Adrenal gland (tissue), 12 donors: ENCODE data around the gene BRIP1. TPM values are rescaled to one million over a fixed set of nuclear protein-coding genes. Genes with fewer than 3 reads are reported as not detected.
"Not testable (repeated sequence)": the region's sequence is repeated elsewhere in the genome, so short reads cannot be mapped to it uniquely, and the experiment has no call there.

ENCODE experiments used
- DNase-seq, 7 donors: peaks; one replicate each; pipeline ENCODE4 v3.0.0-alpha.2; 2019 to 2020
- H3K27ac ChIP-seq, 5 donors: fragments of 200-600 bp; sonication (generic) in 4 of 5; 1 replicate in 3 of 5; 2 replicates in 2 of 5; pipeline versions ENCODE4 v1.5.1 to v1.8.0; 2016 to 2020; ENCODE audit warnings: mild to moderate bottlenecking in 1 of 5
- H3K27me3 ChIP-seq: fragments of 200-600 bp; 2 replicates; pipeline ENCODE4 v1.8.0; 2021
- H3K36me3 ChIP-seq, 2 donors: fragments of 200-600 bp; replicated peaks in 1 of 2; 1 replicate in 1 of 2; 2 replicates in 1 of 2; pipeline versions ENCODE4 v1.5.1 to v1.8.0; 2018 to 2022
- H3K4me1 ChIP-seq, 2 donors: fragments of 200-600 bp; replicated peaks in 1 of 2; 1 replicate in 1 of 2; 2 replicates in 1 of 2; pipeline versions ENCODE4 v1.5.1 to v1.8.0; 2018 to 2021
- H3K4me3 ChIP-seq, 4 donors: fragments of 200-600 bp; sonication (generic) in 3 of 4; one replicate each; pipeline ENCODE4 v1.5.1; 2016 to 2018
- H3K9me3 ChIP-seq, 3 donors: fragments of 200-600 bp; sonication (generic) in 1 of 3; replicated peaks in 1 of 3; 1 replicate in 2 of 3; 2 replicates in 1 of 3; pipeline versions ENCODE4 v1.5.1 to v1.8.0; 2016 to 2021
- CTCF ChIP-seq, 6 experiments: fragments of 450-650 bp in 4 of 6; fragments of 200-600 bp in 2 of 6; sonication (generic) in 1 of 6; IDR thresholded peaks; 1 replicate in 5 of 6; 2 replicates in 1 of 6; pipeline versions ENCODE4 v1.5.1 to v1.8.0; 2016 to 2021; ENCODE audit warnings: antibody characterized with exemption in 6 of 6, mild to moderate bottlenecking in 2 of 6, moderate library complexity in 1 of 6
- POLR2A ChIP-seq, 2 donors: fragments of 450-650 bp; IDR thresholded peaks; one replicate each; pipeline ENCODE4 v1.6.1; 2017; ENCODE audit warnings: antibody characterized with exemption in 2 of 2, mild to moderate bottlenecking in 2 of 2, moderate library complexity in 1 of 2
- WGBS, 4 donors: extraction: QIAGEN DNeasy Blood & Tissue Kit in 2 of 4; methylation state at CpG; one replicate each; pipeline versions ENCODE4 v1.1.5 to v1.1.7; 2013 to 2017; 5-methylcytosine and 5-hydroxymethylcytosine counted together
- intact Hi-C, 2 donors: fragments of 100-400 bp; cut with DNase I; formaldehyde crosslinking; loops; one replicate each; pipeline versions ENCODE4 v1.14.1 to v1.15.0; 2022 to 2023
- polyA plus RNA-seq, 3 donors: library from polyadenylated mRNA; stranded (reverse); fragments of 200-250 nt in 2 of 3; fragments of 350-450 nt in 1 of 3; fragmentation: Illumina TruSeq in 1 of 3; extraction: RNeasy Lipid Tissue Mini Kit (QIAGEN cat#74804) in 1 of 3; gene quantifications; one replicate each; pipeline ENCODE4 v1.2.3, GENCODE V29; 2013 to 2014
- total RNA-seq, 9 donors: library from RNA; depleted of rRNA in 4 of 9; stranded (reverse); fragments of >200 nt in 4 of 9; fragments of 120-200 nt in 1 of 9; fragmentation: NEBNext Ultra II Directional in 1 of 9; extraction: Animal tissue kit (Norgen Biotek cat#: 25700) in 1 of 9; gene quantifications; one replicate each; pipeline versions ENCODE4 v1.1.0 to v1.2.4, GENCODE V29; 2013 to 2023
- donor health status: healthy with polysubstance abuse.
- donor health status: Bipolar disorder and iron deficiency.
- donor health status: DM: yes; HTN: yes; CAD: no.
- donor health status: DM: no; HTN: no; CAD: no.
- donor health status: DM: no; HTN: no; CAD: no.
- donor health status: DM: yes; HTN: yes; CAD: no.

The BRIP1 gene
- total and polyA plus RNA-seq, 12 donors, result 0.06 to 6.9 (median 0.46) TPM

GRCh38 chr17:61774724-61775123 lies 88.6 kb downstream of the BRIP1 start:
- H3K27me3 ChIP-seq, result no peaks in the 10 kb centered on the region
- intact Hi-C loops, result no loop called here
- H3K27ac ChIP-seq, result no peak overlapping the region
- no peaks in the 10 kb centered on the region for H3K4me1 ChIP-seq
- DNase-seq, result no peak
- peaks cover 0 to 11% (median 5%) of the 10 kb centered on the region in 3 donors for H3K9me3 ChIP-seq
- TF ChIP-seq CTCF (IDR thresholded peaks at IDR 0.05), result no peak
- TF ChIP-seq POLR2A (IDR thresholded peaks at IDR 0.05), result no peak
- H3K36me3 ChIP-seq, result no peaks in the 10 kb centered on the region
- no peak overlapping the region for H3K4me3 ChIP-seq
- 91 to 97% (median 95%) methylated on average over 2 of the region's 2 CpGs for WGBS, 4 donors

GRCh38 chr17:61774087-61774486 lies 89.2 kb downstream of the BRIP1 start:
- DNase-seq, H3K36me3 ChIP-seq, H3K4me1 ChIP-seq, H3K27ac ChIP-seq, H3K27me3 ChIP-seq, H3K4me3 ChIP-seq, intact Hi-C loops: not testable (repeated sequence)
- H3K9me3 ChIP-seq, result peaks cover 0 to 11% (median 5%) of the 10 kb centered on the region in 3 donors
- 93 to 99% (median 98%) methylated on average over 3 of the region's 3 CpGs for WGBS, 4 donors

GRCh38 chr17:61770752-61771533 lies 92.4 kb downstream of the BRIP1 start:
- H3K9me3 ChIP-seq, result peaks cover 0 to 11% (median 5%) of the 10 kb centered on the region in 3 donors
- no peaks in the 10 kb centered on the region for H3K36me3 ChIP-seq
- H3K4me3 ChIP-seq, result no peak overlapping the region
- DNase-seq, result no peak
- no peaks in the 10 kb centered on the region for H3K27me3 ChIP-seq
- 96 to 99% (median 97%) methylated on average over 2 of the region's 2 CpGs for WGBS, 4 donors
- TF ChIP-seq CTCF (IDR thresholded peaks at IDR 0.05) (no peak), POLR2A (IDR thresholded peaks at IDR 0.05) (no peak)
- no peak overlapping the region for H3K27ac ChIP-seq
- intact Hi-C loops, result no loop called here
- no peaks in the 10 kb centered on the region for H3K4me1 ChIP-seq

GRCh38 chr17:61770043-61770442 lies 93.3 kb downstream of the BRIP1 start:
- intact Hi-C loops, result no loop called here
- TF ChIP-seq CTCF (IDR thresholded peaks at IDR 0.05) (no peak), POLR2A (IDR thresholded peaks at IDR 0.05) (no peak)
- no peaks in the 10 kb centered on the region for H3K36me3 ChIP-seq
- H3K27ac ChIP-seq, result no peak overlapping the region
- no peaks in the 10 kb centered on the region for H3K27me3 ChIP-seq
- H3K4me3 ChIP-seq, result no peak overlapping the region
- H3K4me1 ChIP-seq, result no peaks in the 10 kb centered on the region
- DNase-seq, result no peak
- peaks cover 0 to 11% (median 5%) of the 10 kb centered on the region in 3 donors for H3K9me3 ChIP-seq

GRCh38 chr17:61768405-61768804 lies 94.9 kb downstream of the BRIP1 start:
- TF ChIP-seq POLR2A (IDR thresholded peaks at IDR 0.05) (no peak), CTCF (IDR thresholded peaks at IDR 0.05) (no peak)
- Histone ChIP-seq H3K4me3 (no peak overlapping the region), H3K36me3 (no peaks in the 10 kb centered on the region), H3K27ac (no peak overlapping the region), H3K4me1 (no peaks in the 10 kb centered on the region), H3K27me3 (no peaks in the 10 kb centered on the region), H3K9me3 (peaks cover 0 to 11% (median 5%) of the 10 kb centered on the region in 3 donors)
- no peak for DNase-seq
- intact Hi-C loops, result no loop called here
- WGBS, 4 donors, result 92 to 100% (median 97%) methylated on average over 3 of the region's 3 CpGs
